Fibroblast of mammary gland (primary cell): ENCODE data around the gene HS2ST1.

ENCODE experiments used
- DNase-seq: peaks from one replicate; pipeline ENCODE4 v3.0.0-alpha.2; 2010; ENCODE audit warnings: low read depth
- H3K4me3 ChIP-seq: 2 replicates; pipeline ENCODE4 v1.5.1; 2011; ENCODE audit warnings: low read depth, mild to moderate bottlenecking, low read length, moderate library complexity; ENCODE audit not compliant: control insufficient read depth
- CTCF ChIP-seq: conservative IDR thresholded peaks from 2 replicates; pipeline ENCODE4 v1.5.1; 2011; ENCODE audit warnings: low read depth, low read length, inconsistent platforms; ENCODE audit not compliant: control insufficient read depth, insufficient read depth

Gene HS2ST1

GRCh38 chr1:87155170-87155569, 240.7 kb downstream of the HS2ST1 start:
- no peak for TF ChIP-seq CTCF
- no peak overlapping the region for H3K4me3 ChIP-seq
- no peak for DNase-seq

DNA sequence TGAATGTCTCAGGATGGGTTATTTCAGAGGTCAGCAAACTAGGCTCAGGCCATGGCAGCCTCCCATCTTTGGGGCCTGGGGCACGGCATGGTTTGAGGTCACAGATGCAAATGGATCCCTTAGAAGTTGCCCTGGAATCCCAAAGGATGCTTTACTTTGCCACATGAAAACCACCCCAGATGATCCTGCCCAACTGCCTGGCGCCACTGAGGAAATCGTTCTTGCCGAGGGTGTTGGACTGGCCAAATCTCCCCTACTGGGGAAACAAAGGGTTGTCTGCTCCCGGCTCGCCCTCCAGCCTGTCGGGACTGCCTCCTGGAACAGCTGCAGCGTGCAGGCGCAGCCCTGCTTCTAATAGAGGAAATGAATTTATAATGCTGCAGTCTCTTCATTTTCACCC, 241.2 kb downstream of the HS2ST1 start:
- no peak overlapping the region for H3K4me3 ChIP-seq
- DNase-seq, result no peak
- TF ChIP-seq CTCF, result no peak

DNA sequence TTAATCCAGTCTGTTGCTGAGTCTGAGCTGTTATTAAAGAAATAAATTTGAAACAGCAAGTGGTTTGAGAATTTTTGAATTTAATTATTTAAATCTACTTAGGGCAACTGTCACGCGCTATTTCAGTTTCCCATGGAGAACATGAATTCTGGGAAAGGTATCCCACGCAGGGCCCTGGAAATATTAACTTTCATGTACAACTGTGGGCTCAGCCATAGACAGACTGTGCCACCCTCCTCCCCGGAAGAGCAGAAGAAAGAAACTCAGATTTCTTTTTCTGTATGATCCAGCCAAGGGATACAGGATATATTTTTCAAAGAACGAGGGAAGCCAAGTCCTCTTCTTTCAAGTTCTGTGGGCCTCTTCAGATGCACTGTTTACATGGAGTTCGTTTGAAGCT, 241.7 kb downstream of the HS2ST1 start:
- TF ChIP-seq CTCF, result no peak
- H3K4me3 ChIP-seq, result no peak overlapping the region
- no peak for DNase-seq

- H3K4me3 ChIP-seq, result no peak overlapping the region
- TF ChIP-seq CTCF, result no peak
- DNase-seq, result no peak
Observed at GRCh38 chr1:87159378-87159915, 245.0 kb downstream of the HS2ST1 start.
